Sigmoid colon (tissue), 7 donors: ENCODE data around the gene PROX2. TPM values are rescaled to one million over a fixed set of nuclear protein-coding genes. Genes with fewer than 3 reads are reported as not detected.
A peak's percentile ranks its signal among the peaks of the same experiment; 100 is the strongest.

Source experiments
- DNase-seq: peaks from one replicate; pipeline ENCODE4 v3.0.0-alpha.2; 2019
- H3K27ac ChIP-seq, 4 donors: fragments of 200-600 bp; sonication (generic); one replicate each; pipeline ENCODE4 v1.5.1; 2016 to 2019; ENCODE audit warnings: mild to moderate bottlenecking in 1 of 4
- H3K27me3 ChIP-seq, 3 donors: fragments of 200-600 bp; sonication (generic); one replicate each; pipeline ENCODE4 v1.5.1; 2019; ENCODE audit warnings: mild to moderate bottlenecking in 1 of 3
- H3K36me3 ChIP-seq, 4 donors: fragments of 200-600 bp; sonication (generic); one replicate each; pipeline ENCODE4 v1.5.1; 2016 to 2019
- H3K4me1 ChIP-seq, 4 donors: fragments of 200-600 bp; sonication (generic); one replicate each; pipeline ENCODE4 v1.5.1; 2017 to 2019
- H3K4me3 ChIP-seq, 4 donors: fragments of 200-600 bp; sonication (generic); one replicate each; pipeline ENCODE4 v1.5.1; 2017 to 2019; ENCODE audit warnings: mild to moderate bottlenecking in 2 of 4, moderate library complexity in 1 of 4
- H3K9me3 ChIP-seq, 4 donors: fragments of 200-600 bp in 3 of 4; sonication (generic) in 3 of 4; one replicate each; pipeline versions ENCODE4 v1.5.1 to v1.6.1; 2013 to 2019
- EP300 ChIP-seq, 4 donors: sonication (generic); formaldehyde crosslinking; IDR thresholded peaks; one replicate each; pipeline ENCODE4 v1.6.1; 2017; ENCODE audit warnings: antibody characterized with exemption in 4 of 4
- POLR2A ChIP-seq, 2 donors: fragments of 450-650 bp; IDR thresholded peaks; one replicate each; pipeline ENCODE4 v1.6.1; 2016; ENCODE audit warnings: antibody characterized with exemption in 2 of 2, mild to moderate bottlenecking in 2 of 2, moderate library complexity in 2 of 2
- POLR2AphosphoS5 ChIP-seq, 4 donors: sonication (generic); formaldehyde crosslinking; IDR thresholded peaks; one replicate each; pipeline ENCODE4 v1.6.1; 2017; ENCODE audit warnings: antibody characterized with exemption in 4 of 4
- WGBS, 2 donors: extraction: QIAGEN DNeasy Blood & Tissue Kit; methylation state at CpG; one replicate each; pipeline ENCODE4 v1.1.7; 2013; 5-methylcytosine and 5-hydroxymethylcytosine counted together
- intact Hi-C: fragments of 100-400 bp; cut with DNase I; formaldehyde crosslinking; loops from one replicate; pipeline ENCODE4 v1.15.1; 2023
- polyA plus RNA-seq, 3 donors: library from polyadenylated mRNA; stranded (reverse); fragments of 200-250 nt; gene quantifications; one replicate each; pipeline ENCODE4 v1.2.3, GENCODE V29; 2013
- total RNA-seq, 4 donors: library from RNA; depleted of rRNA; stranded (reverse); fragments of >200 nt; gene quantifications; one replicate each; pipeline ENCODE4 v1.1.0, GENCODE V29; 2016
- TF ChIP-seq, protein P1 (sequence below), 4 experiments: fragments of 450-650 bp in 3 of 4; fragments of 200-600 bp in 1 of 4; IDR thresholded peaks; one replicate each; pipeline ENCODE4 v1.5.1; 2016 to 2019; ENCODE audit warnings: antibody characterized with exemption in 4 of 4, mild to moderate bottlenecking in 3 of 4, moderate library complexity in 2 of 4
- donor health status: healthy with polysubstance abuse.
- donor health status: Bipolar disorder and iron deficiency.
- donor health status: healthy.

Gene PROX2
- total and polyA plus RNA-seq, 7 donors: 0.01 to 0.16 TPM; not detected in 5

DNA sequence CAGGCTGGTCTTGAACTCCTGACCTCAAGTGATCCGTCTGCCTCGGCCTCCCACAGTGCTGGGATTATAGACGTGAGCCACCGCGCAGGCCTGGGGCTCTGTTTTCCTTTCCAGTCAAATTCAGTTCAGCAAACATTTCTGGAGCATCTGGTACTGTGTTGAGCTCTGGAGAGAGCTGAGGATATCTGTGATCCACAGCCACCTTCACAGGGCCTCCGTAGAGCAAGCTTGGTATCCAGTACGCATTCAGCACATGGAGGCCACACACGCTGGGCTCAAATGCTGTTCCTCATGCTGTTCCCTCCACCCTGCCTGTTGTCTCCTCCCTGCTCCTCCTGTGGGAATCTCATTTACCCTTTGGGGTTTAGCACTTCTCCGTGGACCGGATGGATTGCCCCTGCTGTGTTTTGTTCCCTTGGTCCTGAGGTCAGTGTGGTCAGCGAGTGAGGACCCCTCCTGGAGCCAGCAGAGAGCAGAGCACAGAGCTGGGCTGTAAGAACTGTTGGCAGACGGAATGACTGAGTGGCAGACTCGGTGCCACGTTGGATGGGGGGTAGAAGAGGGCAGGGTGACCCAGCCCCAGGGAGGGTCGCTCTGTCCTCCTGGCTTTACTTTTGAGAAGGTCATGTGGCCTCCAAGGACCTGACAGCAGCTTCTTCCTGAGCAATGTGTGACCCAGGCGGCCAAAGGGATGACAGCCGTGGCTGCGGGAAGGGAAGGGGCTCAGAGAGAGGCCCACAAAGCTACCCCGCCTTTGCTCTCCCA is 46.2 kb upstream of the PROX2 start:
- Histone ChIP-seq H3K36me3 (peaks cover 0 to 9% (median 0%) of the 10 kb centered on the region in 4 donors), H3K27me3 (no peaks in the 10 kb centered on the region), H3K4me3 (peak overlapping the region; percentile 48 to 91 (median 73)), H3K27ac (peak overlapping the region; percentile 67 to 82 (median 76)), H3K4me1 (peaks cover 0 to 27% (median 15%) of the 10 kb centered on the region in 4 donors), H3K9me3 (no peaks in the 10 kb centered on the region)
- peak; percentile 53 for DNase-seq
- intact Hi-C loops: no loop called here
- WGBS, 2 donors: 71 to 81% methylated on average over 19 of the region's 19 CpGs
- no peak for TF ChIP-seq POLR2A (IDR thresholded peaks at IDR 0.05)
- TF ChIP-seq EP300 (IDR thresholded peaks at IDR 0.05): no peak
- TF ChIP-seq, protein P1, sequence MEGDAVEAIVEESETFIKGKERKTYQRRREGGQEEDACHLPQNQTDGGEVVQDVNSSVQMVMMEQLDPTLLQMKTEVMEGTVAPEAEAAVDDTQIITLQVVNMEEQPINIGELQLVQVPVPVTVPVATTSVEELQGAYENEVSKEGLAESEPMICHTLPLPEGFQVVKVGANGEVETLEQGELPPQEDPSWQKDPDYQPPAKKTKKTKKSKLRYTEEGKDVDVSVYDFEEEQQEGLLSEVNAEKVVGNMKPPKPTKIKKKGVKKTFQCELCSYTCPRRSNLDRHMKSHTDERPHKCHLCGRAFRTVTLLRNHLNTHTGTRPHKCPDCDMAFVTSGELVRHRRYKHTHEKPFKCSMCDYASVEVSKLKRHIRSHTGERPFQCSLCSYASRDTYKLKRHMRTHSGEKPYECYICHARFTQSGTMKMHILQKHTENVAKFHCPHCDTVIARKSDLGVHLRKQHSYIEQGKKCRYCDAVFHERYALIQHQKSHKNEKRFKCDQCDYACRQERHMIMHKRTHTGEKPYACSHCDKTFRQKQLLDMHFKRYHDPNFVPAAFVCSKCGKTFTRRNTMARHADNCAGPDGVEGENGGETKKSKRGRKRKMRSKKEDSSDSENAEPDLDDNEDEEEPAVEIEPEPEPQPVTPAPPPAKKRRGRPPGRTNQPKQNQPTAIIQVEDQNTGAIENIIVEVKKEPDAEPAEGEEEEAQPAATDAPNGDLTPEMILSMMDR (IDR thresholded peaks at IDR 0.05): no peak
- no peak for TF ChIP-seq POLR2AphosphoS5 (IDR thresholded peaks at IDR 0.05)

DNA sequence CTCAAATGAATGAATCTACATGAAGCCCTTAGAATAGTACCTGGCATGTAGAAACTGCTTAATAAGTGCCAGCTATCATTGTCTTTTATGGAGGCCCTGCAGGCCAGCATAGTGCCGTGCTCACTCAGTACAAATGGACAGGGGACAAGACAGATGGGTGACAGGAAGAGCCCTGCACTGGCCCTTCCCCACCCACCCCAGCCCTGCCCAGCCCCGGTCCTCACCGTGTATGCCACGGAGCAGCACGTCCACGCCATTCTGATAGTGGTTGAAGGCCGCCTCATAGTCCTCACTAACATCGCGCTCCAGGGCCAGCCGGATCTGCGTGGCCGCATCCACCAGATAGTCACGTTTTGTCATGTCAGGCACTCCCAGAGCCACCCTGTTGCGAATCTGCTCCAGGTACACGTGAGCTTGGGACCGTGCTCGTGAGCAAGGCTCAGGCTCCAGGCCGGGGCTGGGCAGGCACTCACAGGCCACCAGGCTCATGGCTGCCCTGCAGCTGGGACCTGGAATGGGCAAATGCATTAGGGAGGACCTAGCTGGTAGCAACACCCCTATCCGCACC is 45.2 kb upstream of the PROX2 start:
- DNase-seq: peak; percentile 56
- WGBS, 2 donors: 93% methylated on average over 19 of the region's 19 CpGs

DNA sequence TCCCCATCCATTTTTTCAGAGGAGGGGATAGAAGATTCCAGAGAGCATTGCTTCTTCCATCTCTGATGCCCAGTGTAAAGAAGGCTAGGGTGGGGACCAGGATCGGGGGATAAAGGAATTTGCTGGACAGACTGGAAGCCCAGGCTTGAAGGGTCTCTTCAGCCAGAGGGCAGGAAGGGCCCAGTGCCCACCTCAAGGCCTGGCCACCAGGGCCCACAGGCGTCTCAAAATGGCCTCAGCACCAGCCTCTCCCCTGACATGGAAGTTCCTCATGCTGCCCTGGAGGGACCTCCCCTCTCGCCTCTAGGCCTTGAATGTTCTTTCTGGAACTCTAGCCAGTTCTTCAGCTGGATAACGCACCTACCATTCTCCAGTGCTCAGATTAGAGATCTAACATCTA is 44.3 kb upstream of the PROX2 start:
- 91 to 92% methylated on average over 4 of the region's 4 CpGs for WGBS, 2 donors
- Histone ChIP-seq H3K36me3 (peaks cover 0 to 9% (median 0%) of the 10 kb centered on the region in 4 donors), H3K4me1 (peaks cover 0 to 34% (median 17%) of the 10 kb centered on the region in 4 donors), H3K27me3 (no peaks in the 10 kb centered on the region), H3K4me3 (no peak overlapping the region), H3K27ac (no peak overlapping the region), H3K9me3 (no peaks in the 10 kb centered on the region)
- intact Hi-C loops: no loop called here
- TF ChIP-seq EP300 (IDR thresholded peaks at IDR 0.05) (no peak), POLR2A (IDR thresholded peaks at IDR 0.05) (no peak), POLR2AphosphoS5 (IDR thresholded peaks at IDR 0.05) (no peak)
- TF ChIP-seq, protein P1 (IDR thresholded peaks at IDR 0.05): no peak
- peak; percentile 33 for DNase-seq

More for the DNA sequence above, 45.2 kb upstream of the PROX2 start:
- Histone ChIP-seq H3K27me3 (no peaks in the 10 kb centered on the region), H3K4me1 (peaks cover 0 to 34% (median 17%) of the 10 kb centered on the region in 4 donors), H3K27ac (no peak overlapping the region), H3K36me3 (peaks cover 0 to 9% (median 0%) of the 10 kb centered on the region in 4 donors), H3K9me3 (no peaks in the 10 kb centered on the region), H3K4me3 (no peak overlapping the region)
- intact Hi-C loops: no loop called here
- TF ChIP-seq, protein P1 (IDR thresholded peaks at IDR 0.05): no peak
- TF ChIP-seq POLR2AphosphoS5 (IDR thresholded peaks at IDR 0.05): no peak
- no peak for TF ChIP-seq EP300 (IDR thresholded peaks at IDR 0.05)
- TF ChIP-seq POLR2A (IDR thresholded peaks at IDR 0.05): no peak

DNA sequence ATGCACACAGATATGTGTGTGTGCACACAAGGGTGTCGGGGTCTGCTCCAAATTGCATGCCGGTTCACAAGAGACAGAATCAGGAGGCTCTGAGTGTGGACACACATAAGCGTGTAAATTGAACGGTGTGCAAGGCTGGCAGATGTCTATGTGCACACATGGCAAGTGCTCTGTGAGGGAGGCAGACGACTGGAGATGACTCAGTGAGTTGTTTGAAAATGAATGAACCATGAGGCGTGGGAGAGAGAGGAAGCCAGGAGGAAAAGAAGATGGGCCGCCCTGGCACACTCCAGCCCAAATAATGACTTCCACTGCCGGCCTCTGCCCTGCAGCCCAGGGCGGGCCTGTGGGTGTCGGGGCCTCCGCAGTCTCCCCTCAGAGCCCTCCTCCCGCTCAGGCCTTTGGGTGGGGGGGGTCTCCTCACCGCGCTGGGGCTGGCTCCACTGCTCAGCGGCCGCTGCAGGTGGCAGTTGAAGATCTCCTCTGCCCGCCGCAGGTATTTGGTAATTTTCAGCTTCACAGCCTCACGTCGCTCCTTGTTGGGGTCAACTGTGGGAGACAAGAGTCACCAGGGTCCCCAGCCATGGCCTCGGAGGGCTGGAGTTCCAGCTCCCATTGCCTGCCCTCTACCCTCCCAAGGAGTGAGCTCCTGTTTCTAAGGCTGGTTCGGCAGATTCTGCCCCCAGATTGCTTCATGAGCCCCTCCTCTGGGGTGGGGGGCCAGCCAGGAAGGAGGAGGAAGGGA is 43.6 kb upstream of the PROX2 start:
- intact Hi-C loops: no loop called here
- Histone ChIP-seq H3K36me3 (peaks cover 0 to 9% (median 0%) of the 10 kb centered on the region in 4 donors), H3K27me3 (no peaks in the 10 kb centered on the region), H3K27ac (no peak overlapping the region), H3K4me1 (peaks cover 0 to 34% (median 17%) of the 10 kb centered on the region in 4 donors), H3K4me3 (no peak overlapping the region), H3K9me3 (no peaks in the 10 kb centered on the region)
- peak; percentile 59 for DNase-seq
- TF ChIP-seq, protein P1 (IDR thresholded peaks at IDR 0.05): no peak
- no peak for TF ChIP-seq POLR2AphosphoS5 (IDR thresholded peaks at IDR 0.05)
- no peak for TF ChIP-seq POLR2A (IDR thresholded peaks at IDR 0.05)
- 90 to 93% methylated on average over 22 of the region's 22 CpGs for WGBS, 2 donors
